ENCODE results near the gene AMTN.

DNA sequence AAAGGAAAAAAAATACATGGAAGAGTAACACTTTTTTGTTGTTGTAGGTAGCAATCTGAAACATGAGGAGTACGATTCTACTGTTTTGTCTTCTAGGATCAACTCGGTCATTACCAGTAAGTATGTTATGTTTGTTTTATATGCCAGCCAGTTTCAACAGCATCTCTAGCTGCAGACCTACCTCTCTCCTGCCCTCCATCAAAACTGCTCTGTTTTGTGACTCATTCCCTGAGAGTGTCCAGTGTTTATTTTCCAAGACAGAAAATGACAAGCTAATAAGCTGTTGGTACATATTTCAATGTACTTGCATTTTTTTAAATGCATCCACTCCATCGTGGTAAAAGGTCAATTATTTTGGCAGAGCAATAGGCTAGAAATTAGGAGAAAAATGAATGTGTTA lies 347 bp downstream of the AMTN start:
- TF ChIP-seq, protein P1, sequence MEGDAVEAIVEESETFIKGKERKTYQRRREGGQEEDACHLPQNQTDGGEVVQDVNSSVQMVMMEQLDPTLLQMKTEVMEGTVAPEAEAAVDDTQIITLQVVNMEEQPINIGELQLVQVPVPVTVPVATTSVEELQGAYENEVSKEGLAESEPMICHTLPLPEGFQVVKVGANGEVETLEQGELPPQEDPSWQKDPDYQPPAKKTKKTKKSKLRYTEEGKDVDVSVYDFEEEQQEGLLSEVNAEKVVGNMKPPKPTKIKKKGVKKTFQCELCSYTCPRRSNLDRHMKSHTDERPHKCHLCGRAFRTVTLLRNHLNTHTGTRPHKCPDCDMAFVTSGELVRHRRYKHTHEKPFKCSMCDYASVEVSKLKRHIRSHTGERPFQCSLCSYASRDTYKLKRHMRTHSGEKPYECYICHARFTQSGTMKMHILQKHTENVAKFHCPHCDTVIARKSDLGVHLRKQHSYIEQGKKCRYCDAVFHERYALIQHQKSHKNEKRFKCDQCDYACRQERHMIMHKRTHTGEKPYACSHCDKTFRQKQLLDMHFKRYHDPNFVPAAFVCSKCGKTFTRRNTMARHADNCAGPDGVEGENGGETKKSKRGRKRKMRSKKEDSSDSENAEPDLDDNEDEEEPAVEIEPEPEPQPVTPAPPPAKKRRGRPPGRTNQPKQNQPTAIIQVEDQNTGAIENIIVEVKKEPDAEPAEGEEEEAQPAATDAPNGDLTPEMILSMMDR (IDR thresholded peaks at IDR 0.05): no peak
- no peak for TF ChIP-seq POLR2A (IDR thresholded peaks at IDR 0.05)
